HEK293T (cell line): ENCODE data around the gene TMEM19.

ENCODE experiments used
- ARNT ChIP-seq: fragments of 450-650 bp; IDR thresholded peaks from 2 replicates; pipeline ENCODE4 v1.6.1; 2017; ENCODE audit warnings: mild to moderate bottlenecking
- BHLHE40 ChIP-seq: fragments of 450-650 bp; IDR thresholded peaks from 2 replicates; pipeline ENCODE4 v1.6.1; 2016; ENCODE audit warnings: mild to moderate bottlenecking, moderate library complexity, borderline replicate concordance
- ELF4 ChIP-seq: fragments of 450-650 bp; IDR thresholded peaks from 2 replicates; pipeline ENCODE4 v1.6.1; 2017; ENCODE audit warnings: antibody characterized with exemption
- FOXA1 ChIP-seq: fragments of 450-650 bp; IDR thresholded peaks from 2 replicates; pipeline ENCODE4 v1.6.1; 2016; ENCODE audit warnings: mild to moderate bottlenecking
- FOXM1 ChIP-seq: fragments of 450-650 bp; IDR thresholded peaks from 2 replicates; pipeline ENCODE4 v1.6.1; 2017; ENCODE audit warnings: mild to moderate bottlenecking, borderline replicate concordance
- HDGF ChIP-seq: fragments of 450-650 bp; IDR thresholded peaks from 2 replicates; pipeline ENCODE4 v1.6.1; 2017; ENCODE audit warnings: antibody characterized with exemption, borderline replicate concordance
- NFRKB ChIP-seq: fragments of 450-650 bp; IDR thresholded peaks from 2 replicates; pipeline ENCODE4 v1.6.1; 2016; ENCODE audit warnings: mild to moderate bottlenecking, moderate library complexity
- SP1 ChIP-seq: fragments of 450-650 bp; IDR thresholded peaks from 2 replicates; pipeline ENCODE4 v1.6.1; 2017
- TARDBP ChIP-seq: fragments of 450-650 bp; IDR thresholded peaks from 2 replicates; pipeline ENCODE4 v1.6.1; 2016
- ZNF384 ChIP-seq: fragments of 450-650 bp; IDR thresholded peaks from 2 replicates; pipeline ENCODE4 v1.6.1; 2016

- no peak for TF ChIP-seq FOXM1
- TF ChIP-seq TARDBP: no peak
- TF ChIP-seq SP1: no peak
- no peak for TF ChIP-seq BHLHE40
- TF ChIP-seq FOXA1: no peak
- TF ChIP-seq ZNF384: no peak
- TF ChIP-seq ARNT: no peak
- TF ChIP-seq ELF4: no peak
- no peak for TF ChIP-seq HDGF
- no peak for TF ChIP-seq NFRKB
These were observed 14.1 kb upstream of the TMEM19 start for GRCh38 chr12:71671816-71672215.
